T-cell (primary cell): Measurements from ENCODE around the gene TUBB1. TPM values are rescaled to one million over a fixed set of nuclear protein-coding genes. Genes with fewer than 3 reads are reported as not detected.

Source experiments
- ATAC-seq, 4 experiments: fragments of 200-7000 bp in 3 of 4; fragments of 150-1000 bp in 1 of 4; cut with Tn5 transposase; replicated peaks in 1 of 4; 1 replicate in 3 of 4; 2 replicates in 1 of 4; pipeline ENCODE4 v1.10.0; 2021; ENCODE audit warnings: moderate library complexity in 3 of 4, mild to moderate bottlenecking in 2 of 4, moderate number of reproducible peaks in 1 of 4
- CTCF ChIA-PET, 2 donors: fragments of 300-600 bp; sonication (Branson Sonifier 250); formaldehyde crosslinking; loops; one replicate each; lab custom pipeline; 2022; ENCODE audit warnings: antibody characterized with exemption in 2 of 2; lab: Charles Lee
- POLR2A ChIA-PET, 2 donors: fragments of 300-600 bp; sonication (Branson Sonifier 250); formaldehyde crosslinking; loops; one replicate each; lab custom pipeline; 2022; ENCODE audit warnings: antibody characterized with exemption in 2 of 2; lab: Charles Lee
- DNase-seq, 35 experiments: peaks; one replicate each; pipeline versions ENCODE4 v3.0.0 to v3.0.0-alpha.2; 2013 to 2023
- H3K27ac ChIP-seq: one replicate; pipeline ENCODE4 v1.5.1; 2013; ENCODE audit warnings: low read length
- H3K27me3 ChIP-seq, 2 experiments: replicated peaks in 1 of 2; 1 replicate in 1 of 2; 2 replicates in 1 of 2; pipeline versions ENCODE4 v1.6.1 to v1.7.0; 2013; ENCODE audit warnings: low read length in 1 of 2, mixed read lengths in 1 of 2; ENCODE audit not compliant: control insufficient read depth in 2 of 2, insufficient read depth in 2 of 2; ENCODE audit errors: extremely low read depth in 1 of 2
- H3K36me3 ChIP-seq, 2 donors: 1 replicate in 1 of 2; 2 replicates in 1 of 2; pipeline versions ENCODE4 v1.6.1 to v1.7.0; 2013; ENCODE audit warnings: low read length in 1 of 2; ENCODE audit not compliant: control insufficient read depth in 2 of 2, insufficient read depth in 1 of 2; ENCODE audit errors: extremely low read depth in 1 of 2
- H3K4me1 ChIP-seq, 2 experiments: 1 replicate in 1 of 2; 2 replicates in 1 of 2; pipeline versions ENCODE4 v1.6.1 to v1.7.0; 2013; ENCODE audit warnings: low read length in 2 of 2, mixed read lengths in 1 of 2; ENCODE audit not compliant: insufficient read depth in 2 of 2, control insufficient read depth in 1 of 2; ENCODE audit errors: extremely low read depth in 1 of 2
- H3K4me3 ChIP-seq, 2 donors: 1 replicate in 1 of 2; 2 replicates in 1 of 2; pipeline versions ENCODE4 v1.5.1 to v1.7.0; 2013; ENCODE audit warnings: mild to moderate bottlenecking in 2 of 2, low read length in 1 of 2, moderate library complexity in 1 of 2; ENCODE audit not compliant: control insufficient read depth in 1 of 2; ENCODE audit errors: extremely low read depth in 1 of 2
- H3K9me3 ChIP-seq: 2 replicates; pipeline ENCODE4 v1.7.0; 2013
- H3K27ac Mint-ChIP-seq, 2 donors: one replicate each; pipeline ENCODE4 v1.8.0; 2020 to 2021; ENCODE audit warnings: mild to moderate bottlenecking in 2 of 2, mixed read lengths in 2 of 2
- H3K27me3 Mint-ChIP-seq, 2 donors: one replicate each; pipeline ENCODE4 v1.8.0; 2021 to 2022; ENCODE audit warnings: mixed read lengths in 2 of 2
- H3K36me3 Mint-ChIP-seq: one replicate; pipeline ENCODE4 v1.8.0; 2021; ENCODE audit warnings: mixed read lengths
- H3K4me1 Mint-ChIP-seq, 3 donors: one replicate each; pipeline ENCODE4 v1.8.0; 2020 to 2022; ENCODE audit warnings: mixed read lengths in 3 of 3, mild to moderate bottlenecking in 1 of 3
- H3K4me3 Mint-ChIP-seq, 3 donors: one replicate each; pipeline ENCODE4 v1.8.0; 2020 to 2022; ENCODE audit warnings: mild to moderate bottlenecking in 3 of 3, mixed read lengths in 3 of 3, moderate library complexity in 3 of 3
- H3K9me3 Mint-ChIP-seq, 3 donors: one replicate each; pipeline ENCODE4 v1.8.0; 2020 to 2022; ENCODE audit warnings: mixed read lengths in 3 of 3
- WGBS: methylation state at CpG from one replicate; pipeline ENCODE4 v1.1.5; 2013; ENCODE audit warnings: missing lambda C conversion rate; ENCODE audit not compliant: insufficient coverage; 5-methylcytosine and 5-hydroxymethylcytosine counted together
- total RNA-seq, 35 experiments: library from RNA in 6 of 35; stranded (reverse) in 6 of 35; fragments of 120-200 nt in 1 of 35; gene quantifications; one replicate each; pipeline versions ENCODE4 v1.2.1 to v1.2.4 and lab custom pipeline; 2013 to 2026

Gene TUBB1
- total RNA-seq, 5 donors from 2014 or later (not counting 1 experiment from before 2014, with no cell fraction given): 0.56 to 5.0 TPM; not detected in 3

DNA sequence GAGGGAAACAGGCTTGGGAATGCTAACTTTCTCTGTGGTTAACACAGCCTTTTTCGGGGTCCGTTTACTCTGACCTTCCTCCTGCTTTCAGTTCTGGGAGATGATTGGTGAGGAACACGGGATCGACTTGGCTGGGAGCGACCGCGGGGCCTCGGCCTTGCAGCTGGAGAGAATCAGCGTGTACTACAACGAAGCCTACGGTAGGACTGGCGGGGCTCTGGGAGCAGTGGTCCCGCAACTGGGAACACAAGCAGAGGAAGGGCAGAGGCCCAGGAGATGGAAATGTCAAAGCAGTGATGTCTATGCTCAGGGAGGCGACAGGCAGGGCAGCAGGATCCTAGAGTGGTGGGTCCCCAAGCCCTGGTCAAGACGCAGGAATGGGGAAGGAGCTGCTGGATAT is 3.5 kb downstream of the TUBB1 start:
- Mint-ChIP-seq H3K4me3 (no peak overlapping the region), H3K27me3 (no peaks in the 10 kb centered on the region), H3K27ac (no peak overlapping the region), H3K36me3 (peaks cover 42% of the 10 kb centered on the region), H3K4me1 (peaks cover 25 to 33% (median 29%) of the 10 kb centered on the region in 3 donors), H3K9me3 (no peaks in the 10 kb centered on the region)
- POLR2A ChIA-PET: interaction anchor here in 1 of 2 donors (0.7 kb wide), 1 partner anchor 114 kb away, joined by 9 read pairs; no protein-coding TSS in a partner anchor
- DNase-seq (no peak), ATAC-seq (no peak)
- Histone ChIP-seq H3K27ac (no peak overlapping the region), H3K36me3 (peaks cover 0 to 57% of the 10 kb centered on the region in 2 donors), H3K9me3 (no peaks in the 10 kb centered on the region), H3K27me3 (no peaks in the 10 kb centered on the region), H3K4me1 (peaks cover 5 to 8% of the 10 kb centered on the region in 2 experiments), H3K4me3 (no peak overlapping the region)
- CTCF ChIA-PET: no interaction called here
- WGBS: 96% methylated on average over 13 of the region's 15 CpGs

DNA sequence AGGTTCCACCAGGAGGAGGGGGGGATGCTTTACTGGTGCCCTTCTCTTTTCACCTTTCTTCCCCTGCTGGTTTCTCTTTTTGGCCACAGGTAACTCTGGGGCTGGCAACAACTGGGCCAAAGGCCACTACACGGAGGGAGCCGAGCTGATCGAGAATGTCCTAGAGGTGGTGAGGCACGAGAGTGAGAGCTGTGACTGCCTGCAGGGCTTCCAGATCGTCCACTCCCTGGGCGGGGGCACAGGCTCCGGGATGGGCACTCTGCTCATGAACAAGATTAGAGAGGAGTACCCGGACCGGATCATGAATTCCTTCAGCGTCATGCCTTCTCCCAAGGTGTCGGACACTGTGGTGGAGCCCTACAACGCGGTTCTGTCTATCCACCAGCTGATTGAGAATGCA is 4.4 kb downstream of the TUBB1 start:
- Histone ChIP-seq H3K27ac (no peak overlapping the region), H3K4me3 (no peak overlapping the region), H3K9me3 (no peaks in the 10 kb centered on the region), H3K4me1 (peaks cover 9 to 10% of the 10 kb centered on the region in 2 experiments), H3K36me3 (peaks cover 0 to 65% of the 10 kb centered on the region in 2 donors), H3K27me3 (no peaks in the 10 kb centered on the region)
- WGBS: 95% methylated on average over 11 of the region's 13 CpGs
- no peak overlapping the region for H3K4me3 Mint-ChIP-seq
- H3K4me1 Mint-ChIP-seq: peaks cover 32 to 40% (median 36%) of the 10 kb centered on the region in 3 donors
- H3K27me3 Mint-ChIP-seq: no peaks in the 10 kb centered on the region
- ATAC-seq (no peak), DNase-seq (no peak)
- ChIA-PET CTCF (no interaction called here), POLR2A (no interaction called here)
- no peaks in the 10 kb centered on the region for H3K9me3 Mint-ChIP-seq
- no peak overlapping the region for H3K27ac Mint-ChIP-seq
- H3K36me3 Mint-ChIP-seq: peaks cover 47% of the 10 kb centered on the region

DNA sequence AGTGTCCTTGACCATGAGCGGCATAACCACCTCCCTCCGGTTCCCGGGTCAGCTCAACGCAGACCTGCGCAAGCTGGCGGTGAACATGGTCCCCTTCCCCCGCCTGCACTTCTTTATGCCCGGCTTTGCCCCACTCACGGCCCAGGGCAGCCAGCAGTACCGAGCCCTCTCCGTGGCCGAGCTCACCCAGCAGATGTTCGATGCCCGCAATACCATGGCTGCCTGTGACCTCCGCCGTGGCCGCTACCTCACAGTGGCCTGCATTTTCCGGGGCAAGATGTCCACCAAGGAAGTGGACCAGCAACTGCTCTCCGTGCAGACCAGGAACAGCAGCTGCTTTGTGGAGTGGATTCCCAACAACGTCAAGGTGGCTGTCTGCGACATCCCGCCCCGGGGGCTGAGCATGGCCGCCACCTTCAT is 4.9 kb downstream of the TUBB1 start:
- 94% methylated on average over 24 of the region's 24 CpGs for WGBS
- POLR2A ChIA-PET: no interaction called here
- no peak for ATAC-seq

DNA sequence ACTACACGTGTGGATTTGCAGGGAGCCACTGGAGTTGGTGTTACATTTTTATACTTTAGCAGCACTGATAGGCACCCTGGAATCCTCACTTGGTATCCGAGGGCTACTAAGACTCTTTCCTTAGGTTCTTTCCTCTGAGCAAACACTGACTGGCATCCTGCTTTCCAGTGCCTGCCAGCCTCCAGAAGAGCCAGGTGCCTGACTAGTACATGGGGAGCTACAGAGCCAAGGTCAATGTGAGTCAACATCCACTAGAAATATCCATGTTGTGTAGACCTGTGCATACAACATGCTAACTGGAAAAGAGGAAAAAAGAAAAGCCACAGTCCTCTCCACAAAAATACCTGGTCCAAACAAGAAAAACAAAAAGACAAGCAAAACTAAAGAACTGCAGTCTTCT is 5.9 kb downstream of the TUBB1 start:
- DNase-seq (no peak), ATAC-seq (no peak)
- no peak overlapping the region for H3K27ac ChIP-seq
- peaks cover 0 to 79% of the 10 kb centered on the region in 2 donors for H3K36me3 ChIP-seq
- no peaks in the 10 kb centered on the region for H3K9me3 ChIP-seq
- peaks cover 15 to 22% of the 10 kb centered on the region in 2 experiments for H3K4me1 ChIP-seq
- H3K4me3 Mint-ChIP-seq: no peak overlapping the region
- no peaks in the 10 kb centered on the region for H3K9me3 Mint-ChIP-seq
- H3K27ac Mint-ChIP-seq: no peak overlapping the region
- WGBS: 100% methylated on average over 2 of the region's 2 CpGs
- peaks cover 47 to 51% (median 48%) of the 10 kb centered on the region in 3 donors for H3K4me1 Mint-ChIP-seq
- no peaks in the 10 kb centered on the region for H3K27me3 Mint-ChIP-seq
- H3K4me3 ChIP-seq: no peak overlapping the region
- ChIA-PET POLR2A (no interaction called here), CTCF (no interaction called here)
- H3K27me3 ChIP-seq: no peaks in the 10 kb centered on the region
- H3K36me3 Mint-ChIP-seq: peaks cover 59% of the 10 kb centered on the region

More for the DNA sequence above, 4.9 kb downstream of the TUBB1 start:
- H3K27ac Mint-ChIP-seq: no peak overlapping the region
- DNase-seq: no peak
- no peaks in the 10 kb centered on the region for H3K9me3 ChIP-seq
- no peaks in the 10 kb centered on the region for H3K27me3 ChIP-seq
- H3K27me3 Mint-ChIP-seq: no peaks in the 10 kb centered on the region
- H3K4me3 Mint-ChIP-seq: no peak overlapping the region
- no peak overlapping the region for H3K4me3 ChIP-seq
- H3K36me3 ChIP-seq: peaks cover 0 to 70% of the 10 kb centered on the region in 2 donors
- H3K4me1 Mint-ChIP-seq: peaks cover 37 to 44% (median 41%) of the 10 kb centered on the region in 3 donors
- CTCF ChIA-PET: interaction anchor here in 1 of 2 donors (0.6 kb wide), 1 partner anchor 551 kb away, joined by 3 read pairs; no protein-coding TSS in a partner anchor
- peaks cover 13 to 15% of the 10 kb centered on the region in 2 experiments for H3K4me1 ChIP-seq
- no peak overlapping the region for H3K27ac ChIP-seq
- peaks cover 52% of the 10 kb centered on the region for H3K36me3 Mint-ChIP-seq
- H3K9me3 Mint-ChIP-seq: no peaks in the 10 kb centered on the region

DNA sequence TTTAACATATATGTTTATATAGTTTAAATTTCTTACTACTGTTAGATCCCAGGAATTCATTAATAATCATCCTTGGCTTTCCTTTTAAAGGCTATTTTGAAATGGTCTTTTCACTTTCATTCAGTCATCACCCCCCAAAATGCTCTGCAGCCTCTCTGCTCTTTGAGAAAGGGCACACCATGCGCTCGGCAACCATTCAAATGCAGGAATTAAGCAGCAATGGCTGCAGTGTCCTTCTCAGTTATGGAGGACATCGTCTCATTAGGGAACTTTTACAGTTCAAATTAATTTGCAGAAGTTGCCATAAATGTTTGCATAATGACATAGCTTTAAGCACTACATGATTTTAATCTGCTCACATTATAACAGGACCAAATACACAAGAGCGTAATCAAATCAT is 6.3 kb downstream of the TUBB1 start:
- ATAC-seq: no peak
- H3K27me3 ChIP-seq: no peaks in the 10 kb centered on the region
- H3K27ac ChIP-seq: no peak overlapping the region
- no peak for DNase-seq
- ChIA-PET CTCF (interaction anchor here in 1 of 2 donors (0.5 kb wide), 1 partner anchor 43 kb away, joined by 4 read pairs; no protein-coding TSS in a partner anchor), POLR2A (no interaction called here)
- H3K36me3 ChIP-seq: peaks cover 0 to 82% of the 10 kb centered on the region in 2 donors
- peaks cover 63% of the 10 kb centered on the region for H3K36me3 Mint-ChIP-seq
- no peaks in the 10 kb centered on the region for H3K9me3 Mint-ChIP-seq
- H3K9me3 ChIP-seq: no peaks in the 10 kb centered on the region
- no peak overlapping the region for H3K27ac Mint-ChIP-seq
- WGBS: 100% methylated on average over 4 of the region's 4 CpGs
- peaks cover 51 to 55% (median 53%) of the 10 kb centered on the region in 3 donors for H3K4me1 Mint-ChIP-seq
- no peaks in the 10 kb centered on the region for H3K27me3 Mint-ChIP-seq
- peaks cover 15 to 27% of the 10 kb centered on the region in 2 experiments for H3K4me1 ChIP-seq
- no peak overlapping the region for H3K4me3 Mint-ChIP-seq
- H3K4me3 ChIP-seq: no peak overlapping the region

DNA sequence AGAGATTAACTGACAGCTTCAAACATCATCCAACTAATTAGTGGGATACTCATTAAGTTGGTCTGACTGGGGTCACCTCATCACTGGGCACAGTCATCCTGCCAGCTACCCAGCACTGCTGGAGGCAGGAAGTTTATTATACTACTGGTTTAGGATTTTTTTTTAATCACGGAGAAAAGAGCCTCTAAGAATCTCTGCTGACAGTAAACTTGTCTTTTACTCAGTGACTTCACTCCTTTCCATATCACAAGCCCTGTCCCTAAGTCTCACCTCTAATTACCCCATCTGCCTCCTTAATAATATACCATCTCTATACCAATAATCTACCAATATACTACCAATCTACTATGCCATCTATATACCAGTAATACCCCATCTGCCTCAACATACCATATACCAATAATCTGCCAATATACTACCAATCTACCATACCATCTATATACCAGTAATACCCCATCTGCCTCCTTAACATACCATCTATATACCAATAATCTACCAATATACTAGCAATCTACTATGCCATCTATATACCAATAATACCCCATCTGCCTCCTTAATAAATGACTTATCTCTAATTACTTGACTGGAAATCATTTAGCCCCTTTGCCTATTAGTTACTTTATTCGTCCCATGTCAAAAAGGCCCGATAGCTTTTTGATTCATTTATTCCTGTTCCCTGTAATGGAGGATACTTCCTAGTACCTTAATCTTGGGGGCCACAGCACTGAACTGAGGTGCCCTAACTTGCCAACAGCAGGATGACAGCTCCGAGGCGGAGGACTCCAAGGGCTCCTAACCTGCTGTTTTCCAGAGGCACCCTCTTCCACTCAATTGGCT is 7.9 kb downstream of the TUBB1 start:
- Mint-ChIP-seq H3K9me3 (no peaks in the 10 kb centered on the region), H3K27ac (peak overlapping the region in 1 of 2 donors; percentile 19), H3K27me3 (no peaks in the 10 kb centered on the region), H3K36me3 (peaks cover 71% of the 10 kb centered on the region), H3K4me3 (peak overlapping the region; percentile 1 to 34 (median 2)), H3K4me1 (peaks cover 62 to 63% (median 63%) of the 10 kb centered on the region in 3 donors)
- WGBS: 85% methylated on average over 4 of the region's 5 CpGs
- no peaks in the 10 kb centered on the region for H3K9me3 ChIP-seq
- peaks cover 26 to 37% of the 10 kb centered on the region in 2 experiments for H3K4me1 ChIP-seq
- CTCF ChIA-PET: no interaction called here
- H3K36me3 ChIP-seq: peaks cover 0 to 76% of the 10 kb centered on the region in 2 donors
- no peak overlapping the region for H3K4me3 ChIP-seq
- no peaks in the 10 kb centered on the region for H3K27me3 ChIP-seq
- no peak overlapping the region for H3K27ac ChIP-seq
- POLR2A ChIA-PET: interaction anchor here in 1 of 2 donors (0.8 kb wide), 1 partner anchor 138 kb away, joined by 3 read pairs; no protein-coding TSS in a partner anchor
- DNase-seq (no peak), ATAC-seq (no peak)
